HL-60 (cell line): ENCODE measurements around the gene MUC21.

Experiments used
- POLR2AphosphoS5 ChIP-seq: IDR thresholded peaks from 2 replicates; pipeline ENCODE4 v1.6.1; 2012; ENCODE audit warnings: low read depth
- TF ChIP-seq, protein P1 (sequence below): IDR thresholded peaks from one replicate; pipeline ENCODE4 v1.5.1; 2011; ENCODE audit warnings: low read length, control low read depth, inconsistent platforms; ENCODE audit not compliant: insufficient read depth

DNA sequence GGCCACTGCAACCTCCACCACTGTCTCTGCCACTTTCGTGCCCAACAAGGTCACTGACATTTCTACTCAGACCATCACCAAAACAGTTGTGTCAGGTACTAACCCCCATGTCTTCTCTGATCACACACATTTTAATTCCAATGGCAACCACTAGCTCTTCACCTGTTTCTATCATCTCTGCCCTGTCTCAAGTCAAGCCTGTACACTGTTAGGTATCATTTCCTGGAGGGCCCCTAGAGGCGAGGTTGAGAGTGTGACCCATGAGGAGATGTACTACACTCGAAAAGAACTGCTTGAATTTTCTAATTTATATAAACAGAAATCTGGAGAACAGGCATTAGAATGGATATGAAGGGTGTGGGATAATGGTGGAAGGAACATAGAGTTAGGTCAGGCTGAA is 17.4 kb upstream of the MUC21 start:
- TF ChIP-seq, protein P1, sequence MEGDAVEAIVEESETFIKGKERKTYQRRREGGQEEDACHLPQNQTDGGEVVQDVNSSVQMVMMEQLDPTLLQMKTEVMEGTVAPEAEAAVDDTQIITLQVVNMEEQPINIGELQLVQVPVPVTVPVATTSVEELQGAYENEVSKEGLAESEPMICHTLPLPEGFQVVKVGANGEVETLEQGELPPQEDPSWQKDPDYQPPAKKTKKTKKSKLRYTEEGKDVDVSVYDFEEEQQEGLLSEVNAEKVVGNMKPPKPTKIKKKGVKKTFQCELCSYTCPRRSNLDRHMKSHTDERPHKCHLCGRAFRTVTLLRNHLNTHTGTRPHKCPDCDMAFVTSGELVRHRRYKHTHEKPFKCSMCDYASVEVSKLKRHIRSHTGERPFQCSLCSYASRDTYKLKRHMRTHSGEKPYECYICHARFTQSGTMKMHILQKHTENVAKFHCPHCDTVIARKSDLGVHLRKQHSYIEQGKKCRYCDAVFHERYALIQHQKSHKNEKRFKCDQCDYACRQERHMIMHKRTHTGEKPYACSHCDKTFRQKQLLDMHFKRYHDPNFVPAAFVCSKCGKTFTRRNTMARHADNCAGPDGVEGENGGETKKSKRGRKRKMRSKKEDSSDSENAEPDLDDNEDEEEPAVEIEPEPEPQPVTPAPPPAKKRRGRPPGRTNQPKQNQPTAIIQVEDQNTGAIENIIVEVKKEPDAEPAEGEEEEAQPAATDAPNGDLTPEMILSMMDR, result no peak
- TF ChIP-seq POLR2AphosphoS5, result no peak
